Fibroblast of lung (primary cell): Measurements from ENCODE around the gene NUMA1. TPM values are rescaled to one million over a fixed set of nuclear protein-coding genes. Genes with fewer than 3 reads are reported as not detected.
A peak's percentile ranks its signal among the peaks of the same experiment; 100 is the strongest.

ENCODE experiments used
- DNase-seq, 2 donors: peaks; one replicate each; pipeline versions ENCODE4 v3.0.0 to v3.0.0-alpha.2; 2010; ENCODE audit warnings: low read depth in 2 of 2
- H2AFZ ChIP-seq: 2 replicates; pipeline ENCODE4 v1.5.1; 2012; ENCODE audit warnings: low read length, control low read depth, inconsistent platforms
- H3K27ac ChIP-seq: 2 replicates; pipeline ENCODE4 v1.5.1; 2011; ENCODE audit warnings: low read length, control low read depth; ENCODE audit not compliant: insufficient read depth
- H3K27me3 ChIP-seq: 2 replicates; pipeline ENCODE4 v1.5.1; 2011; ENCODE audit warnings: mild to moderate bottlenecking, low read length; ENCODE audit not compliant: control insufficient read depth, insufficient read depth
- H3K36me3 ChIP-seq: 2 replicates; pipeline ENCODE4 v1.5.1; 2011; ENCODE audit warnings: low read length; ENCODE audit not compliant: control insufficient read depth, insufficient read depth
- H3K4me1 ChIP-seq: 2 replicates; pipeline ENCODE4 v1.5.1; 2011; ENCODE audit warnings: low read length; ENCODE audit not compliant: control insufficient read depth, insufficient read depth; ENCODE audit errors: extremely low read depth
- H3K4me2 ChIP-seq: 2 replicates; pipeline ENCODE4 v1.5.1; 2011; ENCODE audit warnings: low read length, control low read depth; ENCODE audit not compliant: insufficient read depth; ENCODE audit errors: extremely low read depth
- H3K4me3 ChIP-seq, 4 experiments: fragments of 200-600 bp in 1 of 4; sonication (generic) in 1 of 4; replicated peaks in 1 of 4; 2 replicates each; pipeline ENCODE4 v1.5.1; 2011 to 2016; ENCODE audit warnings: low read length in 4 of 4, low read depth in 3 of 4, mild to moderate bottlenecking in 3 of 4, control low read depth in 2 of 4, inconsistent platforms in 1 of 4, mixed read lengths in 1 of 4; ENCODE audit not compliant: insufficient read depth in 1 of 4; ENCODE audit errors: control extremely low read depth in 1 of 4
- H3K79me2 ChIP-seq: 2 replicates; pipeline ENCODE4 v1.5.1; 2012; ENCODE audit warnings: mild to moderate bottlenecking, low read length, inconsistent platforms; ENCODE audit not compliant: control insufficient read depth, insufficient read depth
- H3K9ac ChIP-seq: 2 replicates; pipeline ENCODE4 v1.5.1; 2011; ENCODE audit warnings: mild to moderate bottlenecking, low read length, control low read depth; ENCODE audit not compliant: insufficient read depth
- H3K9me3 ChIP-seq: 2 replicates; pipeline ENCODE4 v1.5.1; 2012; ENCODE audit warnings: low read depth, low read length; ENCODE audit not compliant: control insufficient read depth, insufficient read depth
- H4K20me1 ChIP-seq: 2 replicates; pipeline ENCODE4 v1.5.1; 2011; ENCODE audit warnings: low read length; ENCODE audit not compliant: control insufficient read depth, insufficient read depth; ENCODE audit errors: extremely low read depth
- EZH2 ChIP-seq: IDR thresholded peaks from 2 replicates; pipeline ENCODE4 v1.5.1; 2012; ENCODE audit warnings: low read length, control low read depth, mild to moderate bottlenecking; ENCODE audit errors: missing control alignments
- polyA plus RNA-seq, 2 donors: library from polyadenylated mRNA; depleted of rRNA in 1 of 2; stranded (reverse) in 1 of 2; unstranded in 1 of 2; fragments of >200 nt; gene quantifications; 2 replicates each; pipeline ENCODE4 v1.2.1, GENCODE V29; 2011 to 2012; ENCODE audit warnings: missing spikeins in 1 of 2
- total RNA-seq: library from RNA; depleted of rRNA; stranded (reverse); fragments of >200 nt; gene quantifications from 2 replicates; pipeline ENCODE4 v1.2.1, GENCODE V29; 2014
- TF ChIP-seq, protein P1 (sequence below), 2 donors: IDR thresholded peaks in 1 of 2; conservative IDR thresholded peaks in 1 of 2; 1 replicate in 1 of 2; 2 replicates in 1 of 2; pipeline ENCODE4 v1.5.1; 2011 to 2012; ENCODE audit warnings: low read length in 2 of 2, control low read depth in 1 of 2, inconsistent platforms in 1 of 2, low read depth in 1 of 2, mild to moderate bottlenecking in 1 of 2

NUMA1 gene
- total and polyA plus RNA-seq, 2 donors (not counting 1 experiment from before 2014, with no cell fraction given), result 59.0 to 247 TPM

DNA sequence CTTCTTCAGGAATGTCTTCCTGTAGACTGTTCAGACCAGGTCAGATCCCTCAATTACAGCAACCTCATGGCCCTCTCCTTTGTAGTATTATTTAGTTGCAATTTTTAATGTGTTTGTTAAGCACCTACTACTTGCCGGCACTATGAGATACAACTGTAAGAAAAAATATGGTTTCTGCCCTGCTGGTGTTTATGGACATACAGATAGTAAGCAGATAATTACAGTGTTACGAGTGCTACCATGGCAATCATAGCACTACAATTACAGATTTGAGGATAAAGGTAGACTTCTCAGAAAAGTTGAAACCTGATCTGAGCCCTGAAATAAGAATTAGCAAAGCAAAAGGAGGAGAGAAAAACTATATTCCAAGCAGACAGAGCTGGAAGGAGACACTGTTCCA, 3.1 kb upstream of the NUMA1 start:
- Histone ChIP-seq H3K27me3 (no peaks in the 10 kb centered on the region), H3K36me3 (peaks cover 6% of the 10 kb centered on the region), H3K4me3 (no peak overlapping the region), H2AFZ (no peak overlapping the region), H3K79me2 (peaks cover 15% of the 10 kb centered on the region), H3K4me2 (no peak overlapping the region), H3K9me3 (no peaks in the 10 kb centered on the region), H3K9ac (no peak overlapping the region), H3K27ac (no peak overlapping the region), H3K4me1 (peaks cover 2% of the 10 kb centered on the region), H4K20me1 (no peaks in the 10 kb centered on the region)
- DNase-seq, result no peak
- TF ChIP-seq, protein P1, sequence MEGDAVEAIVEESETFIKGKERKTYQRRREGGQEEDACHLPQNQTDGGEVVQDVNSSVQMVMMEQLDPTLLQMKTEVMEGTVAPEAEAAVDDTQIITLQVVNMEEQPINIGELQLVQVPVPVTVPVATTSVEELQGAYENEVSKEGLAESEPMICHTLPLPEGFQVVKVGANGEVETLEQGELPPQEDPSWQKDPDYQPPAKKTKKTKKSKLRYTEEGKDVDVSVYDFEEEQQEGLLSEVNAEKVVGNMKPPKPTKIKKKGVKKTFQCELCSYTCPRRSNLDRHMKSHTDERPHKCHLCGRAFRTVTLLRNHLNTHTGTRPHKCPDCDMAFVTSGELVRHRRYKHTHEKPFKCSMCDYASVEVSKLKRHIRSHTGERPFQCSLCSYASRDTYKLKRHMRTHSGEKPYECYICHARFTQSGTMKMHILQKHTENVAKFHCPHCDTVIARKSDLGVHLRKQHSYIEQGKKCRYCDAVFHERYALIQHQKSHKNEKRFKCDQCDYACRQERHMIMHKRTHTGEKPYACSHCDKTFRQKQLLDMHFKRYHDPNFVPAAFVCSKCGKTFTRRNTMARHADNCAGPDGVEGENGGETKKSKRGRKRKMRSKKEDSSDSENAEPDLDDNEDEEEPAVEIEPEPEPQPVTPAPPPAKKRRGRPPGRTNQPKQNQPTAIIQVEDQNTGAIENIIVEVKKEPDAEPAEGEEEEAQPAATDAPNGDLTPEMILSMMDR (conservative IDR thresholded peaks at IDR 0.05 in 1 of 2, IDR thresholded peaks at IDR 0.05 in 1 of 2; ENCODE audit: low read depth in 1 of 2, low read length in 2 of 2), result no peak
- TF ChIP-seq EZH2, result no peak

DNA sequence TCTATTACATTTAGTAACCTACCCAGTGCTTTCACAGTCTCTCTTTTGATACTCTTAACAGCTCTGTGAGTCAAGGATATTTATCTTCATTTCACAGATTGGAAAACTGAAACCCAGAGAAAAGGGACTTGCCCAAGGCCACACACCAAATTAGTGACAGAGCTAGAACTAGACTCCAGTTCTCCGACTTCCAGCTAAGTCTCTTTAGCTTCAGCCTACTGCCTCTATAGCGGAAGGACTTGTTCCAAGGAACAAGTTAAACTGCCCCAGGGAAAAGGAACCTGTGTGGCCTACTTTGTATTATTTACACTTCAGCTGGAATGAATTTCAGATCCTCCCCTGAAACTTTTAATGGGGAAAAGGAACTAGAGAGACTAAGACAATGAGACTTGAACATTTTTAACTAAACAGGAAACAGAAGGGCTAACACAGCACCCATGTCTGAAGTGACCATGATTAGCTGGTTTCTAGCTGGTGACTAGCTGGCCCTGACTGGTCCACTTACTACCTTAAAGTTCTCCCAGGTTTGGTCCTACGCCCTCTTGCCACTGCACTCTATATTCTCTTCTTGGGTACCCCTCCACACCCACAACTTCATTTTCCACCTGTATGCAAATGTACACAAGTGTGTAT, 1.6 kb upstream of the NUMA1 start:
- Histone ChIP-seq H3K36me3 (peaks cover 4% of the 10 kb centered on the region), H4K20me1 (no peaks in the 10 kb centered on the region), H3K9me3 (no peaks in the 10 kb centered on the region), H3K27ac (peak overlapping the region; percentile 1), H3K4me1 (peaks cover 2% of the 10 kb centered on the region), H3K4me2 (no peak overlapping the region), H3K27me3 (no peaks in the 10 kb centered on the region), H3K79me2 (peaks cover 28% of the 10 kb centered on the region), H3K9ac (no peak overlapping the region), H2AFZ (no peak overlapping the region), H3K4me3 (no peak overlapping the region)
- no peak for DNase-seq
- no peak for TF ChIP-seq EZH2
- TF ChIP-seq, protein P1 (conservative IDR thresholded peaks at IDR 0.05 in 1 of 2, IDR thresholded peaks at IDR 0.05 in 1 of 2; ENCODE audit: low read depth in 1 of 2, low read length in 2 of 2), result no peak

DNA sequence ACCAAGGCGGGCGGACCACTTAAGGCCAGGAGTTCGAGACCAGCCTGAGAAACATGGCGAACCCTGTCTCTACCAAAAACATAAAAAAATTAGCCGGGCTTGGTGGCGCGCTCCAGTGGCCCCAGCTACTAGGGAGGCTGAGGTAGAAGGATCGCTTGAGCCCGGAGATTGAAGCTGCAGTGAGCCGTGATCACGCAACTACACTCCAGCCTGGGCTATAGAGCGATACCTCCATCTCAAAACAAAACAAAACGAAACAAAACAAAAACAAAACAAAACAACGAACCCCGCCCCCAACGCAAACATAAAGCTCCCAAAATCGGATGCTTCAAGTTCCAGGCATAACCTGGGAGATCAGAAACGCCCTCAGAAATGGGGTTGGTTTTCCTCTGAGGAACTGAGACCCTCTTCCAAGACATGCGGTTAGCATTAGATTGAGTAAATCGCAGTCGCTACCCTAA, 872 bp upstream of the NUMA1 start:
- Histone ChIP-seq H3K9me3 (no peaks in the 10 kb centered on the region), H3K79me2 (peaks cover 35% of the 10 kb centered on the region), H2AFZ (peak overlapping the region; percentile 96), H4K20me1 (no peaks in the 10 kb centered on the region), H3K27me3 (no peaks in the 10 kb centered on the region), H3K4me3 (peak overlapping the region; percentile 51 to 81 (median 72)), H3K9ac (peak overlapping the region; percentile 72), H3K4me2 (peak overlapping the region; percentile 85), H3K36me3 (peaks cover 4% of the 10 kb centered on the region), H3K4me1 (peaks cover 2% of the 10 kb centered on the region), H3K27ac (peak overlapping the region; percentile 96)
- DNase-seq, result no peak
- TF ChIP-seq EZH2, result no peak
- TF ChIP-seq, protein P1 (conservative IDR thresholded peaks at IDR 0.05 in 1 of 2, IDR thresholded peaks at IDR 0.05 in 1 of 2; ENCODE audit: low read depth in 1 of 2, low read length in 2 of 2), result no peak
